ENCODE measurements around the gene CAPZB. TPM values are rescaled to one million over a fixed set of nuclear protein-coding genes. Genes with fewer than 3 reads are reported as not detected.

Gene CAPZB
- polyA plus RNA-seq, 3 donors, result 290 to 504 (median 407) TPM

DNA sequence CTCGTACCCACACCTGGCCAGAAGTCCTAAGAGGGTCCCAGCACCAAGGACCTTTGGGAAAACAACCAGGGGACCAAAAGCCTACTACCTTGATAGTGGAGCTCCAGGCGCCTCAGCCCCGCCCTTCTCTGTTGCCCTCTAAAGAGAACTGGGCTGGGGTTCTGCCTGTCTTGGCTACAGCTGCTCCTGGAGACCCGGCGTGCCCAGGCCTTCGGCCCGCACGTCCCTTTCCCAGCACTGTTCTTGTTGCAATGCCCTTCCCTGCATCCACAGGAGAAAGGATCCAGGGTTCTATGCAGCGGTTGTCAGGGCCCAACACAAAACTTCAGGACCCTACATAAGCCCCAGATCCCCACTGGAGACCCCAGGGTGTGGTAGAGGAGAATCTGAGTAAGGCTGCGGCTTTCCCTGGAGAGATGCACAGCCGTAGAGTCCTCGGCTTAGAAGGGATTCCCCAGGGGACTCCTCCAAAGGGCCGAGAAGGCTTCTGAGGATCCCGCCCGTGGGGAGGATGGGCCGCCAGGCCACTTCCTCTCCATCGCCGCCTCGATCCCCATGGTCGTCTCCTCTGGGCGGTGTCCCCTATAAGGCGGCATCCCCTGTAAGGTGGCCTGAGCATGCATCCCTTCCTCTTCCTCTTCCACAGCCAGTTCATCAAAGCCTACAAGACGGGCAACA is 161.2 kb downstream of the CAPZB start:
- peaks cover 52 to 67% of the 10 kb centered on the region in 2 donors for H3K36me3 ChIP-seq (replicated peaks in 1 of 2; ENCODE audit: control insufficient read depth in 1 of 2, insufficient read depth in 2 of 2, low read length in 2 of 2)
- peaks cover 15 to 26% of the 10 kb centered on the region in 2 donors for H3K4me1 ChIP-seq (ENCODE audit: control insufficient read depth in 1 of 2, insufficient read depth in 2 of 2, low read length in 2 of 2)
- Mint-ChIP-seq H3K4me3 (no peak overlapping the region), H3K36me3 (peaks cover 61 to 86% of the 10 kb centered on the region in 2 donors), H3K27me3 (ENCODE audit: low read depth in 3 of 3) (no peaks in the 10 kb centered on the region), H3K27ac (peak overlapping the region in 2 of 7 donors; percentile 14 to 37), H3K4me1 (peaks cover 19% of the 10 kb centered on the region), H3K9me3 (no peaks in the 10 kb centered on the region)
- H2AFZ ChIP-seq (ENCODE audit: insufficient read depth, low read depth, low read length, poor library complexity, severe bottlenecking), result no peak overlapping the region
- intact Hi-C loops (cut with micrococcal nuclease), result no loop called here
- no peaks in the 10 kb centered on the region for H3K27me3 ChIP-seq (ENCODE audit: control insufficient read depth in 2 of 2, insufficient read depth in 2 of 2, low read length in 2 of 2)
- H3K9me3 ChIP-seq (replicated peaks in 1 of 2; ENCODE audit: control insufficient read depth in 1 of 2, insufficient read depth in 1 of 2, low read length in 2 of 2), result no peaks in the 10 kb centered on the region
- TF ChIP-seq, protein P1, sequence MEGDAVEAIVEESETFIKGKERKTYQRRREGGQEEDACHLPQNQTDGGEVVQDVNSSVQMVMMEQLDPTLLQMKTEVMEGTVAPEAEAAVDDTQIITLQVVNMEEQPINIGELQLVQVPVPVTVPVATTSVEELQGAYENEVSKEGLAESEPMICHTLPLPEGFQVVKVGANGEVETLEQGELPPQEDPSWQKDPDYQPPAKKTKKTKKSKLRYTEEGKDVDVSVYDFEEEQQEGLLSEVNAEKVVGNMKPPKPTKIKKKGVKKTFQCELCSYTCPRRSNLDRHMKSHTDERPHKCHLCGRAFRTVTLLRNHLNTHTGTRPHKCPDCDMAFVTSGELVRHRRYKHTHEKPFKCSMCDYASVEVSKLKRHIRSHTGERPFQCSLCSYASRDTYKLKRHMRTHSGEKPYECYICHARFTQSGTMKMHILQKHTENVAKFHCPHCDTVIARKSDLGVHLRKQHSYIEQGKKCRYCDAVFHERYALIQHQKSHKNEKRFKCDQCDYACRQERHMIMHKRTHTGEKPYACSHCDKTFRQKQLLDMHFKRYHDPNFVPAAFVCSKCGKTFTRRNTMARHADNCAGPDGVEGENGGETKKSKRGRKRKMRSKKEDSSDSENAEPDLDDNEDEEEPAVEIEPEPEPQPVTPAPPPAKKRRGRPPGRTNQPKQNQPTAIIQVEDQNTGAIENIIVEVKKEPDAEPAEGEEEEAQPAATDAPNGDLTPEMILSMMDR (IDR thresholded peaks at IDR 0.05), result no peak
- no peak overlapping the region for H3K9ac ChIP-seq (ENCODE audit: insufficient read depth, low read length, poor library complexity, severe bottlenecking)
- no peak overlapping the region for H3K4me3 ChIP-seq (replicated peaks in 1 of 3; ENCODE audit: low read depth in 2 of 3, low read length in 3 of 3)
- WGBS (ENCODE audit: insufficient coverage), result 74% methylated on average over 17 of the region's 23 CpGs
- H4K20me1 ChIP-seq (ENCODE audit: insufficient read depth, low read length), result peaks cover 8% of the 10 kb centered on the region
- no peak overlapping the region for H3K27ac ChIP-seq (ENCODE audit: low read depth in 1 of 2, low read length in 2 of 2)
- H3K4me2 ChIP-seq (replicated peaks; ENCODE audit: extremely low read depth, low read length, poor library complexity, severe bottlenecking), result no peak overlapping the region
- H3K79me2 ChIP-seq (ENCODE audit: insufficient read depth, low read length), result peaks cover 31% of the 10 kb centered on the region
- no peak for DNase-seq

DNA sequence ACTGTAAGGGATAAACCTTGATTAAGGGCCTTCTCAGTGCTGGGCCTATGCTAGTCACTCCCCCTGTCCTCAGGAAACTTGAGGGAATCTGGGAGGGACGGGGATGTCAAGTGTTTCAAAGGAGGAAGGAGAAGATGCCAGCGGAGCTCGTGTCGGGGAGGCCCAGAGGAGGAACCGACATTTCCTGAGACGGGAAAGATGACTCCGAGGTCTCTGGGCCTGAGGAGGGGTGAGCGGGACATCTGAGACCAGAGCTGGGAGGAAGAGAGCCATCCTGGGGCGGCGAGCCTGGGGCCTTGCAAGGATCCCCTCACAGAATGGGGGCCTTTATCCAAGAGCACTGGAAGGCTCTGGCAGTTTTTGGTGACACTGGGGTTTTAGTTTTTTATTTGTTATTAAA is 162.9 kb downstream of the CAPZB start:
- Histone ChIP-seq H3K27me3 (ENCODE audit: control insufficient read depth in 2 of 2, insufficient read depth in 2 of 2, low read length in 2 of 2) (no peaks in the 10 kb centered on the region), H4K20me1 (ENCODE audit: insufficient read depth, low read length) (peaks cover 11% of the 10 kb centered on the region), H3K79me2 (ENCODE audit: insufficient read depth, low read length) (peaks cover 43% of the 10 kb centered on the region), H3K4me3 (replicated peaks in 1 of 3; ENCODE audit: low read depth in 2 of 3, low read length in 3 of 3) (no peak overlapping the region), H2AFZ (ENCODE audit: insufficient read depth, low read depth, low read length, poor library complexity, severe bottlenecking) (no peak overlapping the region), H3K4me2 (replicated peaks; ENCODE audit: extremely low read depth, low read length, poor library complexity, severe bottlenecking) (peak overlapping the region; percentile 17), H3K36me3 (replicated peaks in 1 of 2; ENCODE audit: control insufficient read depth in 1 of 2, insufficient read depth in 2 of 2, low read length in 2 of 2) (peaks cover 42 to 60% of the 10 kb centered on the region in 2 donors), H3K4me1 (ENCODE audit: control insufficient read depth in 1 of 2, insufficient read depth in 2 of 2, low read length in 2 of 2) (peaks cover 27 to 42% of the 10 kb centered on the region in 2 donors), H3K27ac (ENCODE audit: low read depth in 1 of 2, low read length in 2 of 2) (peak overlapping the region in 1 of 2 donors; percentile 17), H3K9me3 (replicated peaks in 1 of 2; ENCODE audit: control insufficient read depth in 1 of 2, insufficient read depth in 1 of 2, low read length in 2 of 2) (no peaks in the 10 kb centered on the region), H3K9ac (ENCODE audit: insufficient read depth, low read length, poor library complexity, severe bottlenecking) (no peak overlapping the region)
- Mint-ChIP-seq H3K4me1 (peaks cover 35% of the 10 kb centered on the region), H3K4me3 (peak overlapping the region in 1 of 2 donors; percentile 59), H3K27ac (peak overlapping the region in 5 of 7 donors; percentile 5 to 74 (median 54)), H3K27me3 (ENCODE audit: low read depth in 3 of 3) (peaks cover 0 to 3% (median 0%) of the 10 kb centered on the region in 3 donors), H3K36me3 (peaks cover 61 to 85% of the 10 kb centered on the region in 2 donors), H3K9me3 (peaks cover 0 to 1% (median 0%) of the 10 kb centered on the region in 7 donors)
- TF ChIP-seq, protein P1 (IDR thresholded peaks at IDR 0.05), result no peak
- intact Hi-C loops (cut with micrococcal nuclease), result no loop called here
- 16% methylated on average over 10 of the region's 10 CpGs for WGBS (ENCODE audit: insufficient coverage)
- peak in 2 of 3 donors; percentile 30 to 59 for DNase-seq

Data from CD14-positive monocyte (primary cell).